Measurements from ENCODE around the gene GSTO1. TPM values are rescaled to one million over a fixed set of nuclear protein-coding genes. Genes with fewer than 3 reads are reported as not detected.

Gene GSTO1
- 30.9 TPM for polyA plus RNA-seq (2013, experiment 1 of 4)
- polyA plus RNA-seq (2013, experiment 2 of 4): 31.6 TPM
- 37.3 TPM for polyA plus RNA-seq (2013, experiment 3 of 4)
- 34.9 TPM for polyA plus RNA-seq (2013, experiment 4 of 4)

GRCh38 chr10:104254493-104255310, at the start of gene GSTO1:
Gene GSTO1 (plus strand): TSS chr10:104254892. CDS start chr10:104254929, 37 bp downstream.
- Histone ChIP-seq H3K4me1 (ENCODE audit: control insufficient read depth, insufficient read depth, low read length) (peaks cover 12% of the 10 kb centered on the region), H3K4me3 (ENCODE audit: insufficient read depth, low read depth, low read length) (peak within 1 kb of the TSS; percentile 62), H3K36me3 (ENCODE audit: control insufficient read depth, insufficient read depth, low read length) (no peaks in the 10 kb centered on the region), H3K27ac (ENCODE audit: insufficient read depth, low read depth, low read length, poor library complexity, severe bottlenecking) (no peak within 1 kb of the TSS), H3K27me3 (ENCODE audit: control insufficient read depth, insufficient read depth, low read length, poor library complexity, severe bottlenecking) (peaks cover 39% of the 10 kb centered on the region), H3K9me3 (ENCODE audit: control insufficient read depth, low read length) (no peaks in the 10 kb centered on the region)
- 1% methylated on average over 69 of the region's 69 CpGs for WGBS, 2 experiments

- Histone ChIP-seq H3K36me3 (ENCODE audit: control insufficient read depth, insufficient read depth, low read length) (no peaks in the 10 kb centered on the region), H3K4me3 (ENCODE audit: insufficient read depth, low read depth, low read length) (no peak overlapping the region), H3K4me1 (ENCODE audit: control insufficient read depth, insufficient read depth, low read length) (no peaks in the 10 kb centered on the region), H3K9me3 (ENCODE audit: control insufficient read depth, low read length) (no peaks in the 10 kb centered on the region), H3K27me3 (ENCODE audit: control insufficient read depth, insufficient read depth, low read length, poor library complexity, severe bottlenecking) (no peaks in the 10 kb centered on the region), H3K27ac (ENCODE audit: insufficient read depth, low read depth, low read length, poor library complexity, severe bottlenecking) (no peak overlapping the region)
- WGBS, 2 experiments: 100% methylated on average over 2 to 3 of the region's 3 CpGs
These were observed 46.0 kb upstream of the GSTO1 start for GRCh38 chr10:104208730-104209129.

- Histone ChIP-seq H3K27me3 (ENCODE audit: control insufficient read depth, insufficient read depth, low read length, poor library complexity, severe bottlenecking) (no peaks in the 10 kb centered on the region), H3K4me1 (ENCODE audit: control insufficient read depth, insufficient read depth, low read length) (no peaks in the 10 kb centered on the region), H3K36me3 (ENCODE audit: control insufficient read depth, insufficient read depth, low read length) (no peaks in the 10 kb centered on the region), H3K4me3 (ENCODE audit: insufficient read depth, low read depth, low read length) (no peak overlapping the region), H3K9me3 (ENCODE audit: control insufficient read depth, low read length) (no peaks in the 10 kb centered on the region), H3K27ac (ENCODE audit: insufficient read depth, low read depth, low read length, poor library complexity, severe bottlenecking) (no peak overlapping the region)
- WGBS, 2 experiments: 15% methylated on average over 1 of the region's 2 CpGs; no CpG with 5 or more reads in 1 of the 2 experiments
These were observed 45.0 kb upstream of the GSTO1 start for GRCh38 chr10:104209575-104210198.

GRCh38 chr10:104216631-104217030, 38.1 kb upstream of the GSTO1 start:
- no peak overlapping the region for H3K4me3 ChIP-seq (ENCODE audit: insufficient read depth, low read depth, low read length)
- 92 to 97% methylated on average over 3 of the region's 3 CpGs for WGBS, 2 experiments
- no peaks in the 10 kb centered on the region for H3K27me3 ChIP-seq (ENCODE audit: control insufficient read depth, insufficient read depth, low read length, poor library complexity, severe bottlenecking)
- H3K27ac ChIP-seq (ENCODE audit: insufficient read depth, low read depth, low read length, poor library complexity, severe bottlenecking): no peak overlapping the region
- no peaks in the 10 kb centered on the region for H3K9me3 ChIP-seq (ENCODE audit: control insufficient read depth, low read length)
- H3K36me3 ChIP-seq (ENCODE audit: control insufficient read depth, insufficient read depth, low read length): no peaks in the 10 kb centered on the region
- H3K4me1 ChIP-seq (ENCODE audit: control insufficient read depth, insufficient read depth, low read length): no peaks in the 10 kb centered on the region

- WGBS, 2 experiments: 90% methylated on average over 7 of the region's 7 CpGs
- Histone ChIP-seq H3K27ac (ENCODE audit: insufficient read depth, low read depth, low read length, poor library complexity, severe bottlenecking) (no peak overlapping the region), H3K27me3 (ENCODE audit: control insufficient read depth, insufficient read depth, low read length, poor library complexity, severe bottlenecking) (no peaks in the 10 kb centered on the region), H3K4me3 (ENCODE audit: insufficient read depth, low read depth, low read length) (no peak overlapping the region), H3K36me3 (ENCODE audit: control insufficient read depth, insufficient read depth, low read length) (no peaks in the 10 kb centered on the region), H3K9me3 (ENCODE audit: control insufficient read depth, low read length) (no peaks in the 10 kb centered on the region), H3K4me1 (ENCODE audit: control insufficient read depth, insufficient read depth, low read length) (no peaks in the 10 kb centered on the region)
These were observed 35.9 kb upstream of the GSTO1 start for GRCh38 chr10:104218751-104219150.

GRCh38 chr10:104220522-104220921, 34.2 kb upstream of the GSTO1 start:
- Histone ChIP-seq H3K4me1 (ENCODE audit: control insufficient read depth, insufficient read depth, low read length) (no peaks in the 10 kb centered on the region), H3K9me3 (ENCODE audit: control insufficient read depth, low read length) (no peaks in the 10 kb centered on the region), H3K36me3 (ENCODE audit: control insufficient read depth, insufficient read depth, low read length) (no peaks in the 10 kb centered on the region), H3K4me3 (ENCODE audit: insufficient read depth, low read depth, low read length) (no peak overlapping the region), H3K27ac (ENCODE audit: insufficient read depth, low read depth, low read length, poor library complexity, severe bottlenecking) (no peak overlapping the region), H3K27me3 (ENCODE audit: control insufficient read depth, insufficient read depth, low read length, poor library complexity, severe bottlenecking) (no peaks in the 10 kb centered on the region)
- 90 to 100% methylated on average over 1 to 2 of the region's 2 CpGs for WGBS, 2 experiments

GRCh38 chr10:104223304-104223703, 31.4 kb upstream of the GSTO1 start:
- Histone ChIP-seq H3K4me1 (ENCODE audit: control insufficient read depth, insufficient read depth, low read length) (no peaks in the 10 kb centered on the region), H3K9me3 (ENCODE audit: control insufficient read depth, low read length) (no peaks in the 10 kb centered on the region), H3K27ac (ENCODE audit: insufficient read depth, low read depth, low read length, poor library complexity, severe bottlenecking) (no peak overlapping the region), H3K36me3 (ENCODE audit: control insufficient read depth, insufficient read depth, low read length) (no peaks in the 10 kb centered on the region), H3K27me3 (ENCODE audit: control insufficient read depth, insufficient read depth, low read length, poor library complexity, severe bottlenecking) (no peaks in the 10 kb centered on the region), H3K4me3 (ENCODE audit: insufficient read depth, low read depth, low read length) (no peak overlapping the region)

- WGBS, 2 experiments: 87 to 96% methylated on average over 4 of the region's 4 CpGs
- Histone ChIP-seq H3K27me3 (ENCODE audit: control insufficient read depth, insufficient read depth, low read length, poor library complexity, severe bottlenecking) (peaks cover 11% of the 10 kb centered on the region), H3K9me3 (ENCODE audit: control insufficient read depth, low read length) (no peaks in the 10 kb centered on the region), H3K4me3 (ENCODE audit: insufficient read depth, low read depth, low read length) (no peak overlapping the region), H3K4me1 (ENCODE audit: control insufficient read depth, insufficient read depth, low read length) (no peaks in the 10 kb centered on the region), H3K27ac (ENCODE audit: insufficient read depth, low read depth, low read length, poor library complexity, severe bottlenecking) (no peak overlapping the region), H3K36me3 (ENCODE audit: control insufficient read depth, insufficient read depth, low read length) (no peaks in the 10 kb centered on the region)
These were observed 24.2 kb upstream of the GSTO1 start for GRCh38 chr10:104230490-104230889.

- Histone ChIP-seq H3K4me1 (ENCODE audit: control insufficient read depth, insufficient read depth, low read length) (no peaks in the 10 kb centered on the region), H3K36me3 (ENCODE audit: control insufficient read depth, insufficient read depth, low read length) (no peaks in the 10 kb centered on the region), H3K4me3 (ENCODE audit: insufficient read depth, low read depth, low read length) (peak within 1 kb of the TSS; percentile 73), H3K27ac (ENCODE audit: insufficient read depth, low read depth, low read length, poor library complexity, severe bottlenecking) (no peak within 1 kb of the TSS), H3K9me3 (ENCODE audit: control insufficient read depth, low read length) (no peaks in the 10 kb centered on the region), H3K27me3 (ENCODE audit: control insufficient read depth, insufficient read depth, low read length, poor library complexity, severe bottlenecking) (peaks cover 11% of the 10 kb centered on the region)
- WGBS, 2 experiments: 0% methylated on average over 60 of the region's 60 CpGs
These were observed 22.7 kb upstream of the GSTO1 start, which contains the start of gene CFAP43 for GRCh38 chr10:104231784-104232612. Gene CFAP43 (minus strand): TSS chr10:104232364. CDS start chr10:104232246, 118 bp downstream.

Data from ectodermal cell (in vitro differentiated cells).